HUDEP-2 (cell line): ENCODE data around the gene KSR1.

ENCODE experiments used
- DNase-seq, 76 experiments: peaks; one replicate each; lab custom pipeline; 2025; ENCODE audit not compliant: unreplicated experiment in 76 of 76; lab: John Stamatoyannopoulos, UW

KSR1 gene

DNA sequence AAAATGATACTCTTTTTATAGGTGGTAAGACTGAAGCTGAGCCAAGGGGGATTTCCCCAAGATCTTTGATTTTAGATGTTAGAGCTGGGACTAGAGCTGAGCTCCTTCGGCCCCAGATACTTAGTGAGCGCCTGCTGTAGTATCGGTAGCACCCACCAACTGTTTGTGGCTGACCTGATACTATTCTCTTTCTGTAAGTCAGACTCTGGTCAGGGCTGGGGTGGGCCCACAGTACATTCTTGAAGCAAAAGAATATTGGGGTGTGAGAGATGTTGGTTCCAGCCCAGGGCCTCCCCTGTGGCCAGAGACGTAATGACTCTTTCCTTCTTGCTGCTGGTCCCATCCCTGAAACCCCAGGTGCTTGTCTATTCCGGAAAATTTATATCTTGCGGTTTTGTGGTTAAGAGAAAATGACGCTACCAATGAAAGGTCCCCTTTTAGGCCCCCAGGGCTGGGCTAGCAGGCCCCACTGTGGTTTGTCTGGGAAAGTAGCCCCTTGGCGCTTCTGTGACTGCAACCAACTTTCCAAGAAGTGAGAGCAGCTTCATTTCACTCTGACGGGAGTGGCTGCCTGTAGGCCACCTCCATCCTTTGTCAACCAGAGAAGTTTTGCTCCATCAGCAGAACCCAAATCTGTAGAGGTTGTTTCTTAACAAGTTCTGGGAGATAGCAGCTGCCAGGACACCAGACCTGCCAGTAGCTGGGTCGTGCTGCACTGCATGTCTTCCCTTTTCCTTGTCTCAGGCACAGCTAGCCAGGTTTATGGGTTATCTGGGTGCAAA is 88.3 kb downstream of the KSR1 start:
- peak in 15 of 76 experiments; percentile 13 to 52 (median 26) for DNase-seq

DNA sequence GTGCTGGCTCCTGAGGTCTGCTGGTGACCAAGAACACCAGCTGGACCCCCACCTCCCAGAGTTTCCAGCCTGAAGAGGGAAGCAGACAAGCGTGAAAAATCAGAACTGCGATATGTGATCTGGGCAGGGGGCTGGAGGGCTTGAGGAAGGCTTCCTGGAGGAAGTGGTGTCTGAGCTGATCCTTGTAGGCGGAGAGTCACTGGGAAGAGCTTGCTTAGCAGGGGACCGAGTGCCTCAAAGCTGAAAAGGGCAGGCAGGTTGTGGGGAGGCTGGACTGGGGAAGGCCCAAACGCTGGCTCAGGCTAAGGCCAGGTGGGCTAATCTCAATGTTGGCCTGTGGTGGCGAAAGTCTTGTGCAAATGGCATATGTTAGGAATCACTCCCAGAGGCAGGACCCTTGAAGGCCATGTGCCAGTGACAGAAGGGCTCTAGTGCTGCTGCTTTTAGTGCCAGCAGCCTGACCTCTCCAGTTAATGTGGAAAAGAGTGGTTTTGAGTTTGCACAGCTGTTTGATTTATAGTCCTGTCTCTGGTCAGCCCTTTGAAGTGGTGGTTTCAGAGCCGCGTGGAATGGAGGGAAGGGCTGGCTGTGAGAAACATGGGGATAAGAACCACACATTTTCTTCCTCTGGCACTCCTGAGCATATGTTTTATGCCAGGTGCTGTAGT is 89.4 kb downstream of the KSR1 start:
- DNase-seq: no peak

GRCh38 chr17:27546624-27547300 is 90.5 kb downstream of the KSR1 start:
- peak in 2 of 76 experiments; percentile 8 to 23 for DNase-seq

- DNase-seq: peak in 23 of 76 experiments; percentile 12 to 63 (median 40)
These were observed 91.0 kb downstream of the KSR1 start for GRCh38 chr17:27547301-27547683.

DNA sequence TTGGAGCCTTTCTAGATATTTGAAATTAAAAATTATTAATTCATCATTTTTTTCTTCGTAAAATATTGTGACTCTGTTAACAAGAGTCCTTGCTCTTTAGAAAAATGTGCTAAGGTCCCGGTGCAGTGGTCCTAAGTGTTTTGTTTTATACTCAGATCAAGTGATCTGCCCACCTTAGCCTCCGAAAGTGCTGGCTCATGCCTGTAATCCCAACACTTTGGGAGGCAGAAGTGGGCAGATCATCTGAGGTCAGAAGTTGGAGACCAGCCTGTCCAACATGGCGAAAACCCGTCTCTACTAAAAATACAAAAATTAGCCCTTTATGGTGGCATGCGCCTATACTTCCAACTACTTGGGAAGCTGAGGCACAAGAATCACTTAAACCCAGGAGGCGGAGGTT is 92.1 kb downstream of the KSR1 start:
- no peak for DNase-seq

DNA sequence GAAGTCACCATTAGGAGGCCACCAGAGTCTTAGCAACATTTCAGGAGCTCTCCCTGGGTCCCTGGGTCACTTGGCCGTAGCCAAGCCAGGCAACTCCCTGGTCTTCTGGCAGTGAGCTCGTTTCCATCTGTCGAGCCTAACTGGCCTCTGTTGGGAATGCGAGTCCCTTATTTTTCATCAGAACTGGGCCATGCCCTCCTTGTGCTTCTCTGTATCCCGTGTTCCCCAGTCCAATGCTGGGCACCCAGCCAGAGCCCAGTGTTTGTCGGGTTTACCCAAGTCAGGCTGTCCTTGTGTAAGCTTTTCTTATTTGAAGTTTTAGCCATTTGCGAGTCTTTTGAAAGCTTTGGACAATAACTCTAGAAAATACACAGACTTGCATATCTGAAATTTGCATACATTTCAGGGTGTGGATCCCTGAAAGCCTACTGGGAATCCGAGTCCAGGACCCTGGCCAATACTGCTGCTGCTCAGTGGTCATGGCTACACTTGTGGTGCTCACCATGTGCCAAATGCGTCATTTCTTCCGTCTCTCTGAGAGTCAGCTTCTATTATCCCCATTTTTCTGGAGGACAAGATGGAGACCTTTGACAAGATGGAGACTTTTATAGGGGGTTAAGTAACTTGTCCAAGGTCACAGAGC is 93.1 kb downstream of the KSR1 start:
- DNase-seq: no peak

- DNase-seq: no peak
These were observed 94.2 kb downstream of the KSR1 start for GRCh38 chr17:27550291-27550930.

- no peak for DNase-seq
These were observed 94.8 kb downstream of the KSR1 start for GRCh38 chr17:27550974-27551505.

- DNase-seq: no peak
These were observed 95.5 kb downstream of the KSR1 start for GRCh38 chr17:27551701-27552248.

GRCh38 chr17:27552276-27552732 is 96.1 kb downstream of the KSR1 start:
- no peak for DNase-seq

DNA sequence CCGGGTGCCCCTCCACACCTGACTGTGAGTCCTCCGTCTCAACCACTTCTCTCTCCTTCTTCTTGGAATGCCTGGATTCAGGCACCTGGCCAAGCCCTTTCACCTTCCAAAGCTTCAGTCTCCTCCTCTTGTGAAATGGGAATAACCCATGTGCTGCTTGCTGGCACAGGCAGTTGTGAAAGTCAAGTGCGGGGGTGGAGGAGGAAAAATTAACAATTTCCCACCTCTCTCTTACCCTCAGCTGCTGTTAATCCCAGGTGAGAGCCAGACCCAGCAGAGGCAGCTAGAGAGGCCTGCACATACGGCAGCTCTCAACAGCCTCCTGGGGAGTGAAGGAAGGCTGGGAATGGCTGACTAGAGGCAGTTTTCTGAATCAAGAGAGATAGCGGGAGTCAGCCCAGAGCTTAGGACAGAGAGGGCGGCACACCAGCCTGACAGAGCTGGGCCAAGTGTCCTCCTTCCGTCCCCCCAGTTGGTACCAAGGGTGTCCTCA is 96.8 kb downstream of the KSR1 start:
- DNase-seq: no peak

- DNase-seq: no peak
These were observed 97.9 kb downstream of the KSR1 start for GRCh38 chr17:27554152-27554551.

DNA sequence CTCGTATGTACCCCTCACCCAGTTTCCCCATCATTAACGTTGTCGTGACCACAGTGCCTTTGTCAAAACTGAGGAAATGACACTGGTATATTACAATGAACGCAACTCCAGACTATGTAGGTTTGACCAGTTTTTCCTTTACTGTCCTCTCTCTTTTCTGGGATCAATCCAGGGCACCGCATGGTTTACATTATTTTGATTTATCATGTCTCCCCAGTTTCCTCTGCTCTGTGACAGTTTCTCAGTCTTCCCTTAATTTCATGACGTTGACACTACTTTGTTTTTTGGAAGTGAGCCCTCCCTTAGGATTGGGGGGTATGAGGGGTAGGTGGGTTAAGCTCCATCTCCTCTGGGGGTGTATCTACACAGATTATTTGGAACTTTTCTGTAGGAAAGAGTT is 98.7 kb downstream of the KSR1 start:
- no peak for DNase-seq

GRCh38 chr17:27555339-27555738 is 99.1 kb downstream of the KSR1 start:
- DNase-seq: no peak

DNA sequence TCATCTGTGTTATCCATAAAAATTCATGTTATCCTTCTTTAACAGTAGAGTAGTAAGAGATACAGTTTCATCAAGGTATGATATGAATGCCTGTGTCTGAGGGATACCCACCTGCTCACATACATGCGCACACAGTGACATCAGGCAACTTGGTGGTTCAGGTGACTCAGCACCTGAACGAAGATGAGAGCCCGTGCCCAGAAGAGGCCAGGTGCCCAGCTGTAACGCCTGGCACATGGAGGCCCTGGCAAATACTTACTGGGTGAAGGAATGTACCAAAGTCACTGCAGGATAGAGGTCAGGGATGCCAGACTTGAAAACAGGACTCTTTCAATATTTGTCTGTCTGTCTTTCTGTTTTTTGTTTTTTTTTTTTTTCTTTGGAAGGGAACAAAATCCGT is 102.1 kb downstream of the KSR1 start:
- DNase-seq: no peak

GRCh38 chr17:27558842-27559505 is 102.7 kb downstream of the KSR1 start:
- DNase-seq: no peak

GRCh38 chr17:27559506-27560481 is 103.5 kb downstream of the KSR1 start:
- no peak for DNase-seq

GRCh38 chr17:27560668-27561067 is 104.4 kb downstream of the KSR1 start:
- peak in 1 of 76 experiments; percentile 19 for DNase-seq
